Nephron progenitor cell (in vitro differentiated cells): Measurements from ENCODE around the gene GNG8.
A peak's percentile ranks its signal among the peaks of the same experiment; 100 is the strongest.

Experiments used
- DNase-seq: peaks from one replicate; pipeline ENCODE4 v3.0.0; 2021
- H3K27ac Mint-ChIP-seq: 2 replicates; pipeline ENCODE4 v1.8.0; 2021; ENCODE audit warnings: mild to moderate bottlenecking, moderate library complexity, mixed read lengths
- H3K27me3 Mint-ChIP-seq: 2 replicates; pipeline ENCODE4 v1.8.0; 2021; ENCODE audit warnings: mild to moderate bottlenecking, low read depth, mixed read lengths; ENCODE audit not compliant: poor library complexity
- H3K36me3 Mint-ChIP-seq: 2 replicates; pipeline ENCODE4 v1.8.0; 2021; ENCODE audit warnings: low read depth, mixed read lengths
- H3K4me1 Mint-ChIP-seq: 2 replicates; pipeline ENCODE4 v1.8.0; 2021; ENCODE audit warnings: mixed read lengths
- H3K4me3 Mint-ChIP-seq: 2 replicates; pipeline ENCODE4 v1.8.0; 2021; ENCODE audit warnings: mild to moderate bottlenecking, moderate library complexity, mixed read lengths
- H3K9me3 Mint-ChIP-seq: 2 replicates; pipeline ENCODE4 v1.8.0; 2021; ENCODE audit warnings: mild to moderate bottlenecking, moderate library complexity, mixed read lengths
- TF ChIP-seq, protein P1 (sequence below): fragments of 200-600 bp; sonication (generic); IDR thresholded peaks from 2 replicates; pipeline ENCODE4 v1.5.0; 2021; ENCODE audit warnings: antibody characterized with exemption

GNG8 gene

DNA sequence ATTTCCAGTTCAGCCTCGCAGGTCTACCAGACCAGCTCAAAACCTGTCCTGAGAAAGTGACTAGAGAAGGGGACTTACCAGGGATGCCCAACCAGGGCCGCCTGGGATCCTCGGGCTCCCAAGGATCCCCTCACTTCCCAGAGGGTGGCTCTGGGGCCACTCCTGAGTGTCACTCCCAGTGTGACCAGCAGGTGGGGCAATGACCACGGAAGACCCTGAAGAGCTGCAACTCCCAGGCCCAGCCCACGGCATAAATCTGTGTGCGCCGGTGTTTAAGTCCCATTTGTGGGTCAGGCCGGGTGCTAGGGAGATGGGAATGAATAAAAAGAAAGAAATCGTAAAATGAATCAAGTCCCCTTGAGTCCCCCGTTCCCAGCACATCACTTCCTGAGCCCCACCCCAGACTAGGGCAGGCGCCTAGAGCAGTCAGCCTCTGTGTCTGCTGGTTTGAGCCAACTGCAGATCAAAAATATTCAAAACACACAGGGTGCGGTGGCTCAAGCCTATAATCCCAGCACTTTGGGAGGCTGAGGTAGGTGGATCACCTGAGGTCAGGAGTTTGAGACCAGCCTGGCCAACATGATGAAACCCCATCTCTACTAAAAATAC lies 21.8 kb downstream of the GNG8 start:
- peaks cover 3% of the 10 kb centered on the region for H3K36me3 Mint-ChIP-seq
- H3K27ac Mint-ChIP-seq, result no peak overlapping the region
- TF ChIP-seq, protein P1, sequence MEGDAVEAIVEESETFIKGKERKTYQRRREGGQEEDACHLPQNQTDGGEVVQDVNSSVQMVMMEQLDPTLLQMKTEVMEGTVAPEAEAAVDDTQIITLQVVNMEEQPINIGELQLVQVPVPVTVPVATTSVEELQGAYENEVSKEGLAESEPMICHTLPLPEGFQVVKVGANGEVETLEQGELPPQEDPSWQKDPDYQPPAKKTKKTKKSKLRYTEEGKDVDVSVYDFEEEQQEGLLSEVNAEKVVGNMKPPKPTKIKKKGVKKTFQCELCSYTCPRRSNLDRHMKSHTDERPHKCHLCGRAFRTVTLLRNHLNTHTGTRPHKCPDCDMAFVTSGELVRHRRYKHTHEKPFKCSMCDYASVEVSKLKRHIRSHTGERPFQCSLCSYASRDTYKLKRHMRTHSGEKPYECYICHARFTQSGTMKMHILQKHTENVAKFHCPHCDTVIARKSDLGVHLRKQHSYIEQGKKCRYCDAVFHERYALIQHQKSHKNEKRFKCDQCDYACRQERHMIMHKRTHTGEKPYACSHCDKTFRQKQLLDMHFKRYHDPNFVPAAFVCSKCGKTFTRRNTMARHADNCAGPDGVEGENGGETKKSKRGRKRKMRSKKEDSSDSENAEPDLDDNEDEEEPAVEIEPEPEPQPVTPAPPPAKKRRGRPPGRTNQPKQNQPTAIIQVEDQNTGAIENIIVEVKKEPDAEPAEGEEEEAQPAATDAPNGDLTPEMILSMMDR, result peak; percentile 86
- H3K9me3 Mint-ChIP-seq, result no peaks in the 10 kb centered on the region
- peaks cover 25% of the 10 kb centered on the region for H3K4me1 Mint-ChIP-seq
- DNase-seq, result peak; percentile 93
- H3K27me3 Mint-ChIP-seq, result no peaks in the 10 kb centered on the region
- no peak overlapping the region for H3K4me3 Mint-ChIP-seq

DNA sequence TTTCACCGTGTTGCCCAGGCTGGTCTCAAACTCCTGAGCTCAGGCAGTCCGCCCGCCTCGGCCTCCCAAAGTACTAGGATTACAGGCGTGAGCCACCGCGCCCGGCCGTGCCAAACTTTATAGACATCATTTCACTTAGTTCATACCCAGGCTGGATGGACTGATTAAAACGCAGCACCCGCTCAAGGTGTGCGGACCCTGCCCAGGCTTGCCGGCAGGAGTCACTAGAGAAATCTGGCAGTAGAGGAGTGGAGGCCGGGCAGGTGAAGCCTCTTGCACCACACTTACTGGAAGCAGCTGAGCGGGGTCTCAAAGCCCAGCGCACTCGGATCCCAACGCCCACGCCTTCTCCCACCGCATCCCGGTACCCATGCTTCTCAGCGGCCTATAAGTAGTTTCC lies 22.5 kb downstream of the GNG8 start:
- H3K4me1 Mint-ChIP-seq, result peaks cover 27% of the 10 kb centered on the region
- H3K9me3 Mint-ChIP-seq, result no peaks in the 10 kb centered on the region
- peaks cover 7% of the 10 kb centered on the region for H3K36me3 Mint-ChIP-seq
- no peak overlapping the region for H3K4me3 Mint-ChIP-seq
- H3K27me3 Mint-ChIP-seq, result no peaks in the 10 kb centered on the region
- no peak for DNase-seq
- TF ChIP-seq, protein P1, result no peak
- H3K27ac Mint-ChIP-seq, result no peak overlapping the region

DNA sequence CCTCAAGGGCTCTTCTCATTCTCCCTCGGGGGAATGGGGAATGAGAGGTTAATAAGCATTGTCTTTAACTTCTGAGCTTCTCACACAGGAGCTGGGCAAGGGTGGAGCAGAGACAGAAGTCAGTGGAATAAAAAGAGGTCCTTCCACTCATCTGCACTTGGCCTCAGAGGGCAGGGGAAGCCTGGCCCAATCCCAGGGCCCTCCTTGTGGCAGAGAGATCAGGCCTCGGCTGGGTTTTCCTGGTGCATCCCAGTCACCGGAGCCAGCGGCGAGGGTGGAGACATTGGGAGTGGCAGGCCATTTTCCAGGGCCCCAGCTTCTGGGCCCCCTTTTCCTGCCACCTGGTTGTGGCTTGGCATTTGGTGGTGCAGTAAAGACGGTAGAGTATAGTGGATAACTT lies 24.2 kb downstream of the GNG8 start:
- TF ChIP-seq, protein P1, result no peak
- no peak for DNase-seq
- Mint-ChIP-seq H3K4me1 (peaks cover 22% of the 10 kb centered on the region), H3K4me3 (no peak overlapping the region), H3K36me3 (peaks cover 17% of the 10 kb centered on the region), H3K27ac (peak overlapping the region; percentile 85), H3K9me3 (no peaks in the 10 kb centered on the region), H3K27me3 (no peaks in the 10 kb centered on the region)

DNA sequence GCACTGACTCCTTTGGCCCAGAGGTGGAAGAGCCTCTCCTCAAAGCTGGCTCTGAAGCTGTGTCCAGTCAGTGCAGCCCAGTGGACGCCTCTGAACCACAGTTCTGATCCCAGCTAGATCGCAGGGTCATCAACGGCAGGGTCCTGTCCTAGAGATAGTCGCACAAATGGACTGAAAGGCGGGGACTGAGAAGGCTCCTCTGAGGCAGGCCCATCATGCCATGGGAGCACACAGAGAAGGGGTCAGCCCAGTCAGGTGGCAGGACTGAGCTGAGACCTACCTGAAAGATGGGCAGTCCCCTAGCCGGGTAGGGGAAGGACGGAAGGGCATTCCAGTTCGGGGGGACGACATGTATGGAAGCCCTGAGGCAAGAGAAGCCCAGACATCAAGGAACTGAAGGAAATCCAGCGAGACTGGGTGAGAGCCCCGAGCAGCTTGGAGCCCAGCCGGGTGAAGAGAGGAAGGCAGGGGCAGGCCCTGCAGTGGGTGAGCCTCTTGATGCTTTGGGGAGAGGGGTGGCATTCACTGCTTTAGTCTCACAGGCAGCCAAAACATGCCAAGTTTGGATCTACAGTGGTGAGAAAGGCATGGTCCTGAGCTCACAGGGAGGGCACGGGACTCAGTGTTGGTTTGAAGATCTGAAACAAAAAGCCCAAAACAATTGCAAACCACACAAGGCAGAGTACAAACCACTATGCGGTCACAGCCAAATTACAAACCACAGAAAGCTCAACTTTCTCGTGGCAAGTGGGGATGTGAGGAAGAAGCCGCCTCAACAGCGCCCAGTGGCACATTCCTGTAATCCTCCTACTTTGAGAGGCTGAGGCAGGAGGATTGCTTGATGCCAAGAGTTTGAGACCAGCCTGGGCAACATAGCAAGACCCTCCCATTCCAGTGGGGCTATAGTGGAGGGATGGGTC lies 24.9 kb downstream of the GNG8 start:
- H3K4me3 Mint-ChIP-seq, result no peak overlapping the region
- DNase-seq, result no peak
- no peaks in the 10 kb centered on the region for H3K9me3 Mint-ChIP-seq
- peaks cover 22% of the 10 kb centered on the region for H3K36me3 Mint-ChIP-seq
- no peaks in the 10 kb centered on the region for H3K27me3 Mint-ChIP-seq
- TF ChIP-seq, protein P1, result no peak
- H3K4me1 Mint-ChIP-seq, result peaks cover 24% of the 10 kb centered on the region
- peak overlapping the region; percentile 98 for H3K27ac Mint-ChIP-seq

DNA sequence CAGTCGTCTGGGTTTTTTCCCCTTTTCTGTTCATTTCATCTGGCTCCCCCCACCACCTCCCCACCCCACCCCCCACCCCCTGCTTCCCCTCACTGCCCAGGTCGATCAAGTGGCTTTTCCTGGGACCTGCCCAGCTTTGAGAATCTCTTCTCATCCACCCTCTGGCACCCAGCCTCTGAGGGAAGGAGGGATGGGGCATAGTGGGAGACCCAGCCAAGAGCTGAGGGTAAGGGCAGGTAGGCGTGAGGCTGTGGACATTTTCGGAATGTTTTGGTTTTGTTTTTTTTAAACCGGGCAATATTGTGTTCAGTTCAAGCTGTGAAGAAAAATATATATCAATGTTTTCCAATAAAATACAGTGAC lies 25.6 kb downstream of the GNG8 start:
- peak overlapping the region; percentile 98 for H3K27ac Mint-ChIP-seq
- H3K36me3 Mint-ChIP-seq, result peaks cover 23% of the 10 kb centered on the region
- DNase-seq, result no peak
- no peaks in the 10 kb centered on the region for H3K9me3 Mint-ChIP-seq
- peaks cover 30% of the 10 kb centered on the region for H3K4me1 Mint-ChIP-seq
- no peaks in the 10 kb centered on the region for H3K27me3 Mint-ChIP-seq
- no peak overlapping the region for H3K4me3 Mint-ChIP-seq
- TF ChIP-seq, protein P1, result no peak
